Ascending aorta (tissue), 2 donors: Measurements from ENCODE around the gene ATP11A. TPM values are rescaled to one million over a fixed set of nuclear protein-coding genes. Genes with fewer than 3 reads are reported as not detected.

Experiments
- DNase-seq, 2 donors: peaks; one replicate each; pipeline ENCODE4 v3.0.0-alpha.2; 2019; ENCODE audit warnings: low spot score in 2 of 2
- H3K27ac ChIP-seq, 2 donors: fragments of 200-600 bp; sonication (generic); one replicate each; pipeline ENCODE4 v1.5.1; 2016 to 2017; ENCODE audit warnings: mild to moderate bottlenecking in 1 of 2
- H3K27me3 ChIP-seq: fragments of 200-600 bp; sonication (generic); one replicate; pipeline ENCODE4 v1.5.1; 2017
- H3K36me3 ChIP-seq, 2 donors: fragments of 200-600 bp; sonication (generic); one replicate each; pipeline ENCODE4 v1.5.1; 2016
- H3K4me1 ChIP-seq, 2 donors: fragments of 200-600 bp; sonication (generic); one replicate each; pipeline ENCODE4 v1.5.1; 2016 to 2017; ENCODE audit warnings: mild to moderate bottlenecking in 1 of 2
- H3K4me3 ChIP-seq, 2 donors: fragments of 200-600 bp; sonication (generic); one replicate each; pipeline ENCODE4 v1.5.1; 2016 to 2017; ENCODE audit warnings: mild to moderate bottlenecking in 1 of 2
- H3K9me3 ChIP-seq, 2 donors: fragments of 200-600 bp; sonication (generic); one replicate each; pipeline ENCODE4 v1.5.1; 2016
- intact Hi-C: fragments of 100-400 bp; cut with DNase I; formaldehyde crosslinking; loops from one replicate; pipeline ENCODE4 v1.15.1; 2023
- total RNA-seq: library from RNA; depleted of rRNA; stranded (reverse); fragments of >200 nt; gene quantifications from one replicate; pipeline ENCODE4 v1.1.0, GENCODE V29; 2016
- TF ChIP-seq, protein P1 (sequence below), 3 experiments: fragments of 200-600 bp in 2 of 3; fragments of 450-650 bp in 1 of 3; sonication (generic) in 2 of 3; IDR thresholded peaks; one replicate each; pipeline ENCODE4 v1.5.1; 2016 to 2019; ENCODE audit warnings: antibody characterized with exemption in 3 of 3, mild to moderate bottlenecking in 1 of 3, moderate library complexity in 1 of 3

Gene ATP11A
- total RNA-seq, 1 donor from 2014 or later = 50.1 TPM

DNA sequence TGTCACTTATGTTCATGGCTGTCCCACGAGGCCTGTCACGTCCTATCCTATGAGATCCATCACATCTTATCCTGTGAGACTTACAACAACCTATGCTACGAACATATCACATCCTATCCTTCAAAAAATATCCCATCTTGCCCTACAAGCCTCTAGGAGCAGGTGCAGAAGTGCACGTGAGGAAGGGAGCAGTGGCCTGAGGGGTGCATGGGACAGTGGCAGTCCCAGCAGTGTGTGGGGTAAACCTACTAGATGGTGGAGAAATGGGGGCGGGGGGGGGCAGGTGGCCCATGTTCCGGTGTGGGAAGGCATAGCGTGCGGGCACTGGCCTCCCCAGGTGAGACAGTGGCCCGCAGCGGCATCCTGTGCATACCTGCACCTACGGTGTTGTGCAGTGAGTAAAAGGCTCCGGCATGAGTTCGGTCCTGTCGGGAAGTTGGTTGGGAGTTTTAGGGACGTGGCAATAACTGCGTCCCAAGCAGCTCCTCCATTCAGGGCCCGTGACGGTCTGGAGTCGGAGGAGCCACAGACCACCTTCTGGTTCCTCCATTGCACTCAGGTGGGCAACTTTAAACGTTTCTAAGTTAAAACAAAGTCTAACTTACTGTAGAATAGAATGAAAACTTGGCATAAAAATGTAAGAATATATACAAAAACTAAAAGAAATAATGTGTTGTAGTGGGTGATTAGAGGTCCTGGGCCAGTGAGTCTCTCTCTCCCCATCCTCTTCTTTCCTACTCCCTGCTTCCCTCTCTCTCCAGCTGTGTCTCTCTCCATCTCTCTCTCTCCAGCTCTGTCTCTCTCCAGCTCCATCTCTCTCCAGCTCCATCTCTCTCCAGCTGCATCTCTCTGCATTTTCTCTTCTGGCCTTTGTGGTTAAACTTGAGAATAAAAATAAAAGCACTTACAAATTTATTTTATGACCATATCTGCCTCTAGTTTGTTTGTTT, 42.1 kb downstream of the ATP11A start:
- H3K27me3 ChIP-seq = no peaks in the 10 kb centered on the region
- no peaks in the 10 kb centered on the region for H3K9me3 ChIP-seq
- TF ChIP-seq, protein P1, sequence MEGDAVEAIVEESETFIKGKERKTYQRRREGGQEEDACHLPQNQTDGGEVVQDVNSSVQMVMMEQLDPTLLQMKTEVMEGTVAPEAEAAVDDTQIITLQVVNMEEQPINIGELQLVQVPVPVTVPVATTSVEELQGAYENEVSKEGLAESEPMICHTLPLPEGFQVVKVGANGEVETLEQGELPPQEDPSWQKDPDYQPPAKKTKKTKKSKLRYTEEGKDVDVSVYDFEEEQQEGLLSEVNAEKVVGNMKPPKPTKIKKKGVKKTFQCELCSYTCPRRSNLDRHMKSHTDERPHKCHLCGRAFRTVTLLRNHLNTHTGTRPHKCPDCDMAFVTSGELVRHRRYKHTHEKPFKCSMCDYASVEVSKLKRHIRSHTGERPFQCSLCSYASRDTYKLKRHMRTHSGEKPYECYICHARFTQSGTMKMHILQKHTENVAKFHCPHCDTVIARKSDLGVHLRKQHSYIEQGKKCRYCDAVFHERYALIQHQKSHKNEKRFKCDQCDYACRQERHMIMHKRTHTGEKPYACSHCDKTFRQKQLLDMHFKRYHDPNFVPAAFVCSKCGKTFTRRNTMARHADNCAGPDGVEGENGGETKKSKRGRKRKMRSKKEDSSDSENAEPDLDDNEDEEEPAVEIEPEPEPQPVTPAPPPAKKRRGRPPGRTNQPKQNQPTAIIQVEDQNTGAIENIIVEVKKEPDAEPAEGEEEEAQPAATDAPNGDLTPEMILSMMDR (IDR thresholded peaks at IDR 0.05) = no peak
- H3K27ac ChIP-seq = no peak overlapping the region
- intact Hi-C loops = no loop called here
- H3K4me3 ChIP-seq = no peak overlapping the region
- DNase-seq = no peak
- H3K4me1 ChIP-seq = no peaks in the 10 kb centered on the region
- no peaks in the 10 kb centered on the region for H3K36me3 ChIP-seq

DNA sequence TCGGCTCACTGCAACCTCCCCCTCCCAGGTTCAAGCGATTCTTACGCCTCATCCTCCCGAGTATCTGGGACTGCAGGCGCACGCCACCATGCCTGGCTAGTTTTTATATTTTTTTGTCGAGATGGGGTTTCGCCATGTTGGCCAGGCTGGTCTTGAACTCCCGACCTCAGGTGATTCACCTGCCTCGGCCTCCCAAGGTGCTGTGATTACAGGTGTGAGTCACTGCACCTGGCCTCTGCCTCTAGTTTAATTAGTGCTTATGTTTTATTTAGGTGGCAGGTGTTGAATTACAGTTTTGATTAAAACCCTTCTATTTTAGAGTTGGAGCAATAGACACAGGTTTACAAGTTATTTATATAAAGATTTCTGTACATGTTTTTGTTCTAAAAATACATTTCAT, 42.8 kb downstream of the ATP11A start:
- no peak for DNase-seq
- H3K36me3 ChIP-seq = no peaks in the 10 kb centered on the region
- TF ChIP-seq, protein P1 (IDR thresholded peaks at IDR 0.05) = no peak
- H3K4me3 ChIP-seq = no peak overlapping the region
- no peak overlapping the region for H3K27ac ChIP-seq
- H3K4me1 ChIP-seq = no peaks in the 10 kb centered on the region
- intact Hi-C loops = no loop called here
- no peaks in the 10 kb centered on the region for H3K9me3 ChIP-seq
- no peaks in the 10 kb centered on the region for H3K27me3 ChIP-seq

DNA sequence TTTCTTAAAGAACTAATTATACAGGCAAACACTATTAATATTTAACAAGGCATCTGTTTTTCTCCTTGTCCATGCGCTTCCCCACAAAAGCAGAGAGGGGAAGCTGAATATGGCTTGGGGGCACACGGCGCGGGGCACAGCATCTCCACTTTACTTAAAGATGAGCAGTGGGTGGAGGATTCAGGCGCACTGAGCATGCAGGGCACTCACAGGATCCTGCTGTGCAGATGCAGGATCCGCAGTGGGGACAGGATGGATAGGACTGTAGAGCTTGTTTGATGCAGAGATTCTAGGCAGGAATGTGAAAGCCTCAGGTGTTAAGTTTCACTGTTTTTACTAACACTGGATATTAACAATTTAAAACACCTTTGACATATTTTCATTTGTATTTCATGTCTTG, 43.3 kb downstream of the ATP11A start:
- TF ChIP-seq, protein P1 (IDR thresholded peaks at IDR 0.05) = no peak
- Histone ChIP-seq H3K27ac (no peak overlapping the region), H3K4me1 (no peaks in the 10 kb centered on the region), H3K27me3 (no peaks in the 10 kb centered on the region), H3K4me3 (no peak overlapping the region), H3K9me3 (no peaks in the 10 kb centered on the region), H3K36me3 (no peaks in the 10 kb centered on the region)
- no peak for DNase-seq
- intact Hi-C loops = no loop called here

DNA sequence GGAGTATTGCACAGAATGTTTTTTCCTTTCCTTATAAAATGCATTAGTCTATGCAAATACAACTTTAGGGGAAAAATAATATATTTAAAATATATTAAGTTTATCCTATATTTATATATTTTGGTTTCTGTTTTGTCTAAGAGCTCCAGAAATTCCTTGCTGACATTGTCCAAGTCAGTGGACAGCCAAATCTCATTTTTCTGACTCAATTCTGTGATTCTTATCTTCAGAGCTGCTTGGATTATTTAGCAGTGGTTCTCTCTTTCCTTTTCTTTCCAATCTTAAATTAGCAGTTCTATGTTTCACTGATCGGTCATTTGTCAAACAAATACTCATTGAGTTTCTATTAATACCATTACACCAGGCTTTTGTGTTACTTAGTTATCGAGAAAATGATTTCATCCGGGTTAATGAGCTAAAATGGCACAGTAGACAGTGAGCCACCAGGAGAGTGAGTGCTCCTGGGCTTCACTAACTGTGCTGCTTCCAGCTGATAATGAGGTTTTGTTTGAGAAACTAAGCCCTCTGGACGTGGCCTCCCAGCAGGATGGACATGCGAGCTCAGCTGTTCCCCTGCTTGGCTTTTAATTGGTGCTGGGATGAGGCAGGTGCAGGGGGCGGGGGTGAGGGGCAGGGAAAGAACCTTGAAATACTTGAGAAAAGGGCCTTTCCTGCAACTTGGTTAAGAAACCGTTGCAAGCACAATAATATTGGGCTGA, 44.0 kb downstream of the ATP11A start:
- TF ChIP-seq, protein P1 (IDR thresholded peaks at IDR 0.05) = no peak
- no peak for DNase-seq
- Histone ChIP-seq H3K4me3 (no peak overlapping the region), H3K27ac (no peak overlapping the region), H3K36me3 (no peaks in the 10 kb centered on the region), H3K4me1 (no peaks in the 10 kb centered on the region), H3K27me3 (no peaks in the 10 kb centered on the region), H3K9me3 (no peaks in the 10 kb centered on the region)
- intact Hi-C loops = no loop called here

DNA sequence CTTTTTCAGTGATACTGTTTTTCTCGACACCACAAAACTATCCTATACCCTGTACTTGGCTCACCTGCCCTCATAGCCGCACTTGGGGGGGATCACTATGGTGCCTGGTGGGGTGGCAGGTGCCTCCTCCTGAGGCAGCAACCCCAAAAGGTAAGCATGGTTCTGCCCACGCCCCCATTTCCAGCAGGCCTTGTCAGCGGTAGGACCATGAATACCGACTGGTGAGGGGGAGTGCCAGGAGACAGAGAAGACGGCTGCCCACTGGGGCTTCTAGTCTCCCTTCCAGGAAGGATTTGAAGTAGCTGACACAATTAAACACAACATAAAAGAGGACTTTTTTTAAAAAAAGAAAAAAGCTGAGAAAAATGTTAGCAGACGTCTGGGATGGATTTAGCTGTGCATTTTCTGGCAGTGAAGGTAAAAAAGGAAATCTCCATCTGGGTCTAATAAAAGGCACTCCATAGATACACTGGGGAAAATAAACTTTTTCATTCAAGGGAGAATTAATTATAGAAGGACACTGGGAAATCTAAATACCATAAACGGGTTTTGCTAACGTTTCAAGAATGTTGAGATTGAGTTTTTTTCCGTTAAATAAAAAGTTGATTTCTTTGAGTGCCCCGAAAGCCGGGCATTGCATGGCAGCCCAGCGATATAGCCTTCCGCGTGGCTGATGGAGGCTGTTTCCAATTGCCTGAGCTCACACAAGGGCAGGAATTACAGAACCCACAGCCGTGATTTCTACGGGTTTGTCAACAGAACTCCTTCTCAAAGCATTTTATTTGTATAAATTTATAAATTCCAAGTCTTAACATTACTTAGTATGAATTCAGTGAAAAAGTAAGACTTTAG, 45.1 kb downstream of the ATP11A start:
- DNase-seq = no peak

More for the DNA sequence above, 45.1 kb downstream of the ATP11A start:
- no peaks in the 10 kb centered on the region for H3K36me3 ChIP-seq
- H3K4me1 ChIP-seq = no peaks in the 10 kb centered on the region
- no peaks in the 10 kb centered on the region for H3K9me3 ChIP-seq
- H3K27ac ChIP-seq = no peak overlapping the region
- H3K27me3 ChIP-seq = no peaks in the 10 kb centered on the region
- no peak overlapping the region for H3K4me3 ChIP-seq
- intact Hi-C loops = no loop called here
- TF ChIP-seq, protein P1 (IDR thresholded peaks at IDR 0.05) = no peak
